ENCODE results near the gene CEP192. TPM values are rescaled to one million over a fixed set of nuclear protein-coding genes. Genes with fewer than 3 reads are reported as not detected.
A peak's percentile ranks its signal among the peaks of the same experiment; 100 is the strongest.

CEP192 gene
- total and polyA plus RNA-seq, 2 of the 4 experiments (the other 2 are of a cell fraction) = 17.2 to 29.0 TPM

- BruUV-seq (replicated peaks) = no TSS peak
- POLR2A ChIA-PET (ENCODE audit: unreplicated experiment) = no interaction called here
- H3K27ac ChIP-seq (ENCODE audit: insufficient read depth, low read length) = no peak overlapping the region
- no peak overlapping the region for H4K5ac ChIP-seq (ENCODE audit: low read depth, low read length)
- intact Hi-C loops (cut with micrococcal nuclease) = no loop called here
- H2BK5ac ChIP-seq (ENCODE audit: low read depth, low read length, poor library complexity, severe bottlenecking) = no peak overlapping the region
- no peak for DNase-seq
- no peaks in the 10 kb centered on the region for H4K20me1 ChIP-seq (ENCODE audit: insufficient read depth, low read length)
- peaks cover 5% of the 10 kb centered on the region for H3K9me1 ChIP-seq (ENCODE audit: insufficient read depth, low read length)
- no peak overlapping the region for H3K4me3 ChIP-seq (ENCODE audit: insufficient read depth, low read depth, low read length)
- no peak overlapping the region for H2BK15ac ChIP-seq (ENCODE audit: low read depth, low read length)
- dilution Hi-C loops (cut with HindIII; ENCODE audit: low sequenced_read_pairs, unreplicated experiment) = no loop called here
- H3K4ac ChIP-seq (ENCODE audit: low read depth, low read length) = no peak overlapping the region
- H3K27me3 ChIP-seq (ENCODE audit: control insufficient read depth, insufficient read depth, low read length) = no peaks in the 10 kb centered on the region
- no peak overlapping the region for H2AK5ac ChIP-seq (ENCODE audit: low read depth, low read length)
- H2BK20ac ChIP-seq (ENCODE audit: low read depth, low read length) = no peak overlapping the region
- H3K79me1 ChIP-seq (ENCODE audit: low read depth in 1 of 2, low read length in 2 of 2) = 0 out of 4 replicates have a peak, but pooled peaks cover 0 to 3% of the 10 kb centered on the region in 2 experiments
- H3K23ac ChIP-seq (ENCODE audit: low read depth, low read length) = no peak overlapping the region
- no peak overlapping the region for H4K8ac ChIP-seq (ENCODE audit: low read depth in 2 of 2, low read length in 2 of 2)
- no peak overlapping the region for H3K18ac ChIP-seq (ENCODE audit: low read depth, low read length)
- CTCF ChIA-PET = no interaction called here
- in situ Hi-C loops (cut with MboI; ENCODE audit: low sequenced_read_pairs) = no loop called here
- H3K9ac ChIP-seq (ENCODE audit: low read depth, low read length) = no peak overlapping the region
- H3K4me1 ChIP-seq (ENCODE audit: control insufficient read depth, insufficient read depth, low read length) = no peaks in the 10 kb centered on the region
- H4K91ac ChIP-seq (ENCODE audit: insufficient read depth, low read depth, low read length) = no peak overlapping the region
- no peak overlapping the region for H2AFZ ChIP-seq (replicated peaks; ENCODE audit: low read length, poor library complexity)
- WGBS, 2 experiments (ENCODE audit: extremely low coverage in 2 of 2, insufficient read length in 1 of 2) = 89% methylated on average over 3 of the region's 6 CpGs; no CpG with 5 or more reads in 1 of the 2 experiments
- H3K9me3 ChIP-seq (ENCODE audit: control insufficient read depth, insufficient read depth, low read length) = no peaks in the 10 kb centered on the region
- no peak overlapping the region for H3K4me2 ChIP-seq (ENCODE audit: low read depth, low read length)
- TF ChIP-seq BHLHE40 (IDR thresholded peaks at IDR 0.05; ENCODE audit: low read depth, low read length) (no peak), MAZ (IDR thresholded peaks at IDR 0.05; ENCODE audit: borderline replicate concordance, low read depth, low read length) (no peak), NFE2L2 (IDR thresholded peaks at IDR 0.05; ENCODE audit: low read depth, low read length) (no peak), CTCF (conservative IDR thresholded peaks at IDR 0.05; ENCODE audit: low read depth, low read length) (0 out of 2 replicates have a peak, but pooled peaks have one; percentile 18)
- H3K36me3 ChIP-seq (ENCODE audit: control insufficient read depth, insufficient read depth, low read length) = peaks cover 49% of the 10 kb centered on the region
- ATAC-seq (ENCODE audit: low read depth) = no peak
- H3K56ac ChIP-seq (ENCODE audit: extremely low read depth, insufficient read depth, low read length) = no peak overlapping the region
- H2AK9ac ChIP-seq (replicated peaks; ENCODE audit: low read depth, low read length, poor library complexity) = no peak overlapping the region
- no peak overlapping the region for H3K14ac ChIP-seq (replicated peaks; ENCODE audit: low read depth, low read length)
- no peak overlapping the region for H2BK120ac ChIP-seq (ENCODE audit: low read depth, low read length)
Observed at GRCh38 chr18:13103366-13103765, 112.2 kb downstream of the CEP192 start.

Data from IMR-90 (cell line).